HG02588 (cell line): ENCODE measurements around the gene PDE4B.
A peak's percentile ranks its signal among the peaks of the same experiment; 100 is the strongest.

ENCODE experiments used
- ATAC-seq: cut with Tn5 transposase; IDR thresholded peaks from one replicate; pipeline ENCODE4 v1.9.1; 2021; ENCODE audit warnings: mild to moderate bottlenecking, moderate library complexity; ENCODE audit not compliant: unreplicated experiment

The PDE4B gene

DNA sequence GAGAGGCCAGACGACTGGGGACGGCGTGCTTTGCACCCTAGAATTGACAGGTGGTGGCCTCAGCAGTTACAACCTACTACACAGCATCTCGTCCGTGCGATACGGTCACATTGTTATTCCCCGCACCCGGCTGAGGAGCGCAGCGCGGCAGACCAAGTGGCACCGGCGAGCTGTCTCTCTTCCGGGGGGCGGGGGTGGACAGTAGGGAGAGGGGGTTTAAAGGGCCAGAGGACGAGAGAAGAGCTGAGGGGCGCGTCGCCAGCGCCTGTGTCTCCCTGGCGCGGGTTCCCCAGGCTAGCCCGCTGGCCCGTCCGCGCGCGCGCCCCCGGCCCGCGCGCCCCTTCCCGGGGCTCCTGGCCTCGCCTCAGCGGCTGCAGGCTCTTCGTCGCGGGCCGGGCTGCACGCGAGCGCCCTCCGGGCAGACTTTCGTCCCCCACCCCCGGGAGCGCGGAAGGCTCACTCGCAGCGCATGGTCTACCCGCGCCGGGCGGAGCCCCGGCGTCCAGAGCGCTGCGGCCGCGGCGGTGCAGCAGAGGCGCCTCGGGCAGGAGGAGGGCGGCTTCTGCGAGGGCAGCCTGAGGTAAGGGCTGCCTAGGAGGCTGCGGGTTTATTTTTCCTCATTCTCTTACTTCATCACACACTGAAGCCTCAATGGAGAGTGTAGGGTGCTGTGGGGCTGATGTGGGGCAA, at the start of gene PDE4B:
PDE4B (plus strand) TSS at position 227 of the 690 bp plus-strand sequence.
- ATAC-seq: no peak

- ATAC-seq: no peak
These were observed 48.0 kb upstream of the PDE4B start for GRCh38 chr1:65744731-65745130.

GRCh38 chr1:65751961-65752360, 40.7 kb upstream of the PDE4B start:
- no peak for ATAC-seq

DNA sequence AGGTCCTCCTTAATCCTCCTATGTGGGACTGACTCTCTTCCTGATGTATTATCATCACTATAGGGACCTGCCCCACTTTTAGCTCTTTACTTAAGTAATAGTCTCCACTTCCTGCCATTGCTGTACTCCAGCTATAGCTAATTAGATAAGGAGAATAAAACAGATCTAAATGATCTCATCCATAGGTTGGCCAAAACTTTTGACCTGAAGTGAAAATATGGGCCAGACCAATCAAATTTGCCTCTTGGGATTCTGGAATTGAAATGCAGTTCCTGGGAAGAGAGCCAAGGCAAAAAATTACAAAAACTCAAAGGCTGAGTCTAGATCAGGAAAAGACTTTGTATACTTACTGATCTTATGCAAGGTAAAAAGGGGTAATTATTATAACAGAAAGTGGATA, 36.1 kb upstream of the PDE4B start:
- no peak for ATAC-seq

GRCh38 chr1:65757531-65757930, 35.2 kb upstream of the PDE4B start:
- no peak for ATAC-seq

DNA sequence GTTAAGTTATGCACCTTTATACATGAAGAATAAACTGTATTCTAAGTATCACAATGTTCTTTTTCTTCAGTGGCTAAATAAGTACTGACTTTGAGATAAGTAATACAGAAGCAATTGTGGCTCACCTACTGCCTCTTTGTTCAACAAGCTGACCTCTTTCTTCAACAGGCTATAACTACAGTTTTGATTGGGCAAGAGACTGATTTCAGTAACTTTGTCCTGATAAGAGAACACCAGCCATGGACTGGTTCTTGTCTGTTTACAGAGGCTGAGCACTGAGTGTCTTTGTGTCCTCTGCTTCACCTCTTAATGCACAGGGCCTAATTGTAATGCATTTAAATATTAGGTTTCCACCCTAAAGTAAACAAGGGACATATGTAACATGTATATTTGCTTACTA, 34.6 kb upstream of the PDE4B start:
- ATAC-seq: no peak

DNA sequence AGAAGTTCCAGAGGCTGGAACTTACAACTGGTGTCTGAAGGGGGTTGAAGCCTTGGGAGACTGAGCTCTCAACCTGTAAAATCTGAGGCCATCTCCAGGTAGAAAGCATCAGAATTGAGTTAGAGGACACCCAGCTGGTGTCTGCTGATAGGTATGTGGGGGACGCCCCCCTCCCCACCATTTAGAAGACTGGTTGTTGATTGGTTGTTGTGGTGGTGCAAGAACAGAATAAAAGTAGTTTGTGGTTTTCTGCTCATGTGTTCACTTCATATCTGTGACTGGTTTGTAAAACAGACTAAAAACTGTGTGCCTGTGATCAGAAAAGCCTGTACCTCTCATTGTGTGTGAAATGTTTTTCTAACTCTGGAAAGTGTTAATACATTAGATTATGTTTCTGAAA, 33.2 kb upstream of the PDE4B start:
- ATAC-seq: no peak

DNA sequence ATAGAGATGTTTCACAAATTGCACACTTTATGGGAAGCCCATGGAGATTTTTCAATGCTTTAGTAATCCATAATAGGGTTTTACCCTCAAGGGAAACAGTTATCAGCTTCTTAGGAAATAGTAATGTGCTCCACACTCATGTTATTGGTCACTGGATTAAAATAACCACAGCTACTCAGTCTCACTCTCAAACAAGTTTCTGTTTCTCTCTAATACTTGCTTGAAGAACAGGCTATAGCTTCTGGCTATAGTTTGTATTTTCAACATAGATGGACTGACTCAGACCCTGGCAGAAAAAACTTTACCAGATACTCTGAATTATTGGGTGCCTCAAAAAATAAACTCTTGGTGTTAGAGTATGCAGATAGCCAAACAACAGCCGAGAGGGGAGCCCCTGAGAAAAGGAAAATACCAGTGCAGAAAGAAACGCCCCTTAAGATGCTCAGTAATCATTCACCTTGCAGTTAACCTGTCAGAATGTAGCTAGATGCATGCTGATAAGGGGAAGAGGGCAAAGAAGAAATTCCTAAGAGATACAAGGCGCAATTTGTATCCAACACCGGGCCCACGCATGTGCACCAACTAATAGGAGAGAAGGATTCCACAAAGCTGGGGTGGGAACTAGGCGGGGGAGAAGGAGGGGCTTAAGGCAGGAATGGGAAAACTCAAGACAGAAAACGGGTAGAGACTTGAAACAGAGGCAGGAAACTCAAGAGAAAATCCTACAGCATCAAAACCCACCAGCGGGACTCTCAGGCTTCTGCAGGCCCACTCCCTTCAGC, 30.4 kb upstream of the PDE4B start:
- no peak for ATAC-seq

DNA sequence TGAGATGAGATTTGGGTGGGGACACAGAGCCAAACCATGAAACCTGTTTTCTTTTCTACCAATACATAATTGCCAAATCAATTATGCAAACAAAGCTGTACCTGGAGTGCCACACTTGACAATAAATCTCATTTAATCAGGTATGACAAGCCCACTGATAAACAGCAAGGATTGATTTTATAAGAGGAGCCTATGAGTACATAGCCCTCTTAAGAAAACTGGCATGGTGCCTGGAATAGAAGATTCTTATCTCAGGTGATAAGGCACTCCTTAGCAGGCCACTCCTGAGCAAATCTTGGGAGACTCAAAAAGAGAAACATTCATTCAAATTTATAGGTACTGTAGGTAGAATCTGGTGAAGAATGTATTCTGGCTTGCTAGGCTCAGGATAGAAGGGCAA, 28.6 kb upstream of the PDE4B start:
- ATAC-seq: no peak

DNA sequence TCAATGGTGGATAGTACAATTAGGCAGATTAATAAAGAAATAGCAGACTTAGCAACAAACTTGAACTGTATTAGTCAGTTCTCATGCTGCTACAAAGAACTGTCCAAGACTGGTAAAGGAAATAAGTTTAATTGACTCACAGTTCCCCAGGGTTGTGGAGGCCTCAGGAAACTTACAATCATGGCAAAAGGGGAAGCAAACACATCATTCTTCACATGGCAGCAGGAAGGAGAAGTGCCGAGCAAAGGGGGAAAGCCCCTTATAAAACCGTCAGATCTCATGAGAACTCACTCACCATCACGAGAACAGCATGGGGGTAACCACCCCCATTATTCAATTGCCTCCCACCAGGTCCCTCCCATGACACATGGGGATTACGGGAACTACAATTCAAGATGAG, 27.1 kb upstream of the PDE4B start:
- no peak for ATAC-seq

DNA sequence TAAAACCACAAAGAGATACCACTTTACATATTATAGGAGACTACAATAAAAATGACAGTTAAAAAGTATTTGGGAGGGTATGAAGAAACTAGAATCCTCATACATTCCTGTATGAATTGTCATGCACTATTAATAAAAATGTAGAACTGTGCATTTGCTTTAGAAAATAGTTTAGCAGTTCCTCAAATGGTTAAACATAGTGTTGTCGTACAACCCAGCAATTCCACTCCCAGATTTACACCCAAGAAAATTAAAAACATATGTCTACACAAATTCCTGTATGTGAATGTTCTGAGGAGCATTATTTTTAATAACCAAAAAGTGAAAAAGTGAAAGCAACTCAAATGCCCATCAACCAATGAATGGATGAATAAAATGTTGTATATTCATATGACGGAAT, 23.1 kb upstream of the PDE4B start:
- ATAC-seq: no peak

GRCh38 chr1:65772607-65773006, 20.1 kb upstream of the PDE4B start:
- no peak for ATAC-seq

- ATAC-seq: no peak
These were observed 19.1 kb upstream of the PDE4B start for GRCh38 chr1:65773391-65774123.

- no peak for ATAC-seq
These were observed 3.9 kb upstream of the PDE4B start for GRCh38 chr1:65788762-65789161.

DNA sequence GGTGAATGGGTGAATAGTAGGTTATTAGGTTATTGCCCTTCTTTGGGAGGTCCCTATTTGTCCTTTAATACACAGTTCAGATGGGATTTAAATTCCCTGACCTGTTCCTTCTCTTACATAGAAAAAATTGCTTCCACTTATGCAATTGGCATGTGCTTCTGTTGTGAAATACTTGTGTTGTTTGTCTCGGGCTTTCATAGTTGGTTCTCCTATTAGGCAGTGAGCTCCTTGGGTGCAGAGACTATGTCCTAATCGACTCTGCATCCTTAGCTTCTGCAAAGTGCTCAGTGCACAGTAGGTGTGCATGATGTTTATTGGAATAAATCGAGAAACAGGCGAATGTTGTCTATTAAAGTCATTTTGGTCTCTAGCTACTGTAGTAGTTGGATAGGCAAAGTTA, 1.3 kb upstream of the PDE4B start:
- no peak for ATAC-seq

- ATAC-seq: no peak
These were observed 660 bp upstream of the PDE4B start for GRCh38 chr1:65791801-65792668.

GRCh38 chr1:65793359-65793732, 651 bp downstream of the PDE4B start:
- no peak for ATAC-seq

DNA sequence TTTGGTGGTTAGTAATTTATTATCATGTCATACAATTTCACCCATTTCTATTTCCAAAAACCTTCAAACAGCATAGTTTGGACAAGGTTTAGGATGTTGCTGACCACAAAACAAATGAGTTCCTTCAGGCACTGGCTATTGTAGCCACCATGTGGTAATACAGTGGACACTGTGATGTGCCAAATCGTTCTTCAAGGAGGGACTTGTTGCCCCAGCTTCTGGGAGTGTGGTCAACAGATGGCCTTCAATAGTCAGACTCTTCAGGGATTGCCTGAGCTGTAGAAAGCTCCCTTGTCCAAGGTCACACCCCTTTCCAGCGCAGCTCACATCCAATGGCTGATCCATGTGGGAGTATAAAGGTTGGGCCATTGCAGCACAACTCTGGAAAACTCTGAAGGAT, 2.6 kb downstream of the PDE4B start:
- no peak for ATAC-seq

- ATAC-seq: no peak
These were observed 6.9 kb downstream of the PDE4B start for GRCh38 chr1:65799601-65800000.

GRCh38 chr1:65804584-65804983, 11.9 kb downstream of the PDE4B start:
- no peak for ATAC-seq

DNA sequence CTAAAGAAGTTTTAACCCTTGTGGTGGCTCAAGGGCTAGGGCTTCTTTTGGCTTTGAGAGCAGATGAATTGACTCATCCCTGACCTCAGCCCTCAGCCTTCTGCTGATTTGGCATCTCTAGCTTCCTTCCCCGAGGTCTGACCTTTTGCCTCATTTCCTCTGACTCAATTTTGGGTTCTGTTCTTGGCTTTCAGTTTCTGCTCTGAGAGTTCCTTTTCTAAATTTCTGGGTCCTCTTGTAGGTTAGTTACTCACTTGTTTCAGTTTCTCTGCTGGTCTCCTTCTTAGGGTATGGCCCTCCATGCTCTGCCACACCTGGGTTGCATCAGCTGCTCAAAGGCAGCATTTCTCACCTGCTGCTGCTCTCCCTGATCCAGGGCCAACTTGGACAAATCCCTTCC, 19.4 kb downstream of the PDE4B start:
- peak; percentile 99 for ATAC-seq
